CD4-positive, alpha-beta T cell treated with Interferon gamma for 1 hour (primary cell): ENCODE measurements around the gene ACTL7A.
"Not testable (repeated sequence)": the region's sequence is repeated elsewhere in the genome, so short reads cannot be mapped to it uniquely, and the experiment has no call there.

Experiments used
- DNase-seq: peaks from one replicate; pipeline ENCODE4 v3.0.0-alpha.2; 2020

The ACTL7A gene

GRCh38 chr9:108880738-108881316, 18.8 kb downstream of the ACTL7A start:
- DNase-seq, result no peak

- DNase-seq, result no peak
Measured at GRCh38 chr9:108882052-108882888, 20.2 kb downstream of the ACTL7A start.

GRCh38 chr9:108883085-108883484, 21.0 kb downstream of the ACTL7A start:
- no peak for DNase-seq

- no peak for DNase-seq
Measured at GRCh38 chr9:108884701-108885100, 22.6 kb downstream of the ACTL7A start.

- no peak for DNase-seq
Measured at GRCh38 chr9:108885643-108886348, 23.7 kb downstream of the ACTL7A start.

GRCh38 chr9:108886594-108887271, 24.7 kb downstream of the ACTL7A start:
- DNase-seq, result not testable (repeated sequence)

GRCh38 chr9:108889649-108890067, 27.6 kb downstream of the ACTL7A start:
- no peak for DNase-seq

- no peak for DNase-seq
Measured at GRCh38 chr9:108894225-108894997, 32.3 kb downstream of the ACTL7A start.

GRCh38 chr9:108897324-108898096, 35.4 kb downstream of the ACTL7A start:
- no peak for DNase-seq

GRCh38 chr9:108899023-108899695, 37.1 kb downstream of the ACTL7A start:
- DNase-seq, result not testable (repeated sequence)

GRCh38 chr9:108900176-108900575, 38.1 kb downstream of the ACTL7A start:
- no peak for DNase-seq

GRCh38 chr9:108903420-108904103, 41.5 kb downstream of the ACTL7A start:
- DNase-seq, result no peak

- DNase-seq, result no peak
Measured at GRCh38 chr9:108904161-108904560, 42.1 kb downstream of the ACTL7A start.

GRCh38 chr9:108905494-108905893, 43.4 kb downstream of the ACTL7A start:
- DNase-seq, result no peak

GRCh38 chr9:108910402-108910801, 48.3 kb downstream of the ACTL7A start:
- DNase-seq, result no peak

GRCh38 chr9:108910914-108911313, 48.8 kb downstream of the ACTL7A start:
- DNase-seq, result no peak

GRCh38 chr9:108911820-108912219, 49.8 kb downstream of the ACTL7A start:
- no peak for DNase-seq
